Jurkat, Clone E6-1 (cell line): ENCODE results near the gene TBC1D9.
"Not testable (repeated sequence)": the region's sequence is repeated elsewhere in the genome, so short reads cannot be mapped to it uniquely, and the experiment has no call there.

Experiments used
- DNase-seq: peaks from one replicate; pipeline ENCODE4 v3.0.0-alpha.2; 2011; ENCODE audit warnings: low read depth, low spot score
- H3K4me3 ChIP-seq: 2 replicates; pipeline ENCODE4 v1.5.1; 2011; ENCODE audit warnings: mild to moderate bottlenecking, low read length, control low read depth, moderate library complexity

Gene TBC1D9

GRCh38 chr4:140755774-140756318, 339 bp downstream of the TBC1D9 start:
- peak overlapping the region; percentile 42 for H3K4me3 ChIP-seq
- no peak for DNase-seq

GRCh38 chr4:140754918-140755773, 1.0 kb downstream of the TBC1D9 start:
- no peak for DNase-seq
- H3K4me3 ChIP-seq = no peak overlapping the region

GRCh38 chr4:140753329-140753728, 2.9 kb downstream of the TBC1D9 start:
- no peak for DNase-seq
- H3K4me3 ChIP-seq = no peak overlapping the region

- H3K4me3 ChIP-seq = no peak overlapping the region
- DNase-seq = no peak
These were observed 3.7 kb downstream of the TBC1D9 start for GRCh38 chr4:140752291-140753068.

GRCh38 chr4:140750470-140750869, 5.7 kb downstream of the TBC1D9 start:
- no peak overlapping the region for H3K4me3 ChIP-seq
- DNase-seq = no peak

GRCh38 chr4:140748171-140748570, 8.0 kb downstream of the TBC1D9 start:
- H3K4me3 ChIP-seq = no peak overlapping the region
- no peak for DNase-seq

- H3K4me3 ChIP-seq, DNase-seq: not testable (repeated sequence)
These were observed 9.6 kb downstream of the TBC1D9 start for GRCh38 chr4:140746546-140746945.

GRCh38 chr4:140744421-140744820, 11.8 kb downstream of the TBC1D9 start:
- DNase-seq = no peak
- no peak overlapping the region for H3K4me3 ChIP-seq

- DNase-seq = peak; percentile 24
- no peak overlapping the region for H3K4me3 ChIP-seq
These were observed 12.8 kb downstream of the TBC1D9 start for GRCh38 chr4:140743194-140743931.

GRCh38 chr4:140742838-140743193, 13.4 kb downstream of the TBC1D9 start:
- DNase-seq = no peak
- no peak overlapping the region for H3K4me3 ChIP-seq

- H3K4me3 ChIP-seq = no peak overlapping the region
- no peak for DNase-seq
These were observed 15.1 kb downstream of the TBC1D9 start for GRCh38 chr4:140740906-140741670.

GRCh38 chr4:140740422-140740821, 15.8 kb downstream of the TBC1D9 start:
- DNase-seq = no peak
- H3K4me3 ChIP-seq = no peak overlapping the region

- DNase-seq = no peak
- H3K4me3 ChIP-seq = no peak overlapping the region
These were observed 16.2 kb downstream of the TBC1D9 start for GRCh38 chr4:140739971-140740370.

GRCh38 chr4:140738139-140738538, 18.0 kb downstream of the TBC1D9 start:
- DNase-seq = no peak
- H3K4me3 ChIP-seq = no peak overlapping the region

- no peak overlapping the region for H3K4me3 ChIP-seq
- no peak for DNase-seq
These were observed 19.4 kb downstream of the TBC1D9 start for GRCh38 chr4:140736669-140737343.

GRCh38 chr4:140735779-140736391, 20.3 kb downstream of the TBC1D9 start:
- no peak for DNase-seq
- no peak overlapping the region for H3K4me3 ChIP-seq

GRCh38 chr4:140735317-140735716, 20.9 kb downstream of the TBC1D9 start:
- DNase-seq = no peak
- H3K4me3 ChIP-seq = no peak overlapping the region

- no peak overlapping the region for H3K4me3 ChIP-seq
- no peak for DNase-seq
These were observed 23.4 kb downstream of the TBC1D9 start for GRCh38 chr4:140732780-140733179.
